Hindlimb muscle (tissue), 1 donor: Measurements from ENCODE around the gene TSR3. TPM values are rescaled to one million over a fixed set of nuclear protein-coding genes. Genes with fewer than 3 reads are reported as not detected.

Experiments
- DNase-seq: peaks from one replicate; pipeline ENCODE4 v3.0.0-alpha.2; 2013
- polyA plus RNA-seq: library from polyadenylated mRNA; unstranded; fragments of 120-200 nt; gene quantifications from one replicate; pipeline ENCODE4 v1.2.1, GENCODE V29; 2013; ENCODE audit not compliant: insufficient read length

TSR3 gene
- 59.2 TPM for polyA plus RNA-seq

DNA sequence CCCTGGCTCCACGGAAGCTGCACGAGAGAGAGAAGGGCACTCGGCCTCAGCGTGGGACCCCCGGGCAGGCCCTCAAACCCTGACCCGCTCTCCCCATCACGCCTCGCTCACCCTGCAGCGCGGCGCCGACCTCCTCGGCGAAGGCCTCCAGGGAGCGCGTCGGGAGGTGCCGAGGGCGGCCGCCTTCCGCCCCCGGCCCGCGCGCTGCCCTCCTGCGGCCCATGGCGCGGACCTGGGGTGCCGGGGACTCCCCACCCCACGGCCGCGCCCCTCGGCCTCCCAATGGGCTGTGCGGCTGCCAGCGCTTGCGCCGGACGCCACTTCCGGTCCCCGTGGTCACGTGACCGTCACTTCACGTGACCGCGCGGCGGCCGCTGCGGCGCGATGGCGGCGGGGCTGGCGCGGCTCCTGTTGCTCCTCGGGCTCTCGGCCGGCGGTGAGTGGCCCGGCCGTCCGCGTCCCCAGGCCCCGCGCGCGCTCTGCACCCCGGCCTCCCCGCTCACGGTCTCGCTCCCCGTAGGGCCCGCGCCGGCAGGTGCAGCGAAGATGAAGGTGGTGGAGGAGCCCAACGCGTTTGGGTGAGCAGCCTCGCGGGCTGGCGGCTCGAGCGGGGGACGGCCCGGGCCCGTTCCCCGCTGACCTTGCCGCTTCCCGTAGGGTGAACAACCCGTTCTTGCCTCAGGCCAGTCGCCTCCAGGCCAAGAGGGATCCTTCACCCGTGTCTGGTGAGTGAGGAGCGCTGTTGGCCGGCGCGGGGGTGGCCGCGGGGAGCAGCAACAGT lies at the start of gene TSR3, which contains the start of gene GNPTG:
TSS of gene TSR3 (minus strand) at position 297 of the 781 bp plus-strand sequence. CDS start at position 223, 74 bp downstream.
TSS of gene GNPTG (plus strand) at position 350 of the 781 bp plus-strand sequence. CDS start at position 385, 35 bp downstream.
- peak; percentile 93 for DNase-seq

DNA sequence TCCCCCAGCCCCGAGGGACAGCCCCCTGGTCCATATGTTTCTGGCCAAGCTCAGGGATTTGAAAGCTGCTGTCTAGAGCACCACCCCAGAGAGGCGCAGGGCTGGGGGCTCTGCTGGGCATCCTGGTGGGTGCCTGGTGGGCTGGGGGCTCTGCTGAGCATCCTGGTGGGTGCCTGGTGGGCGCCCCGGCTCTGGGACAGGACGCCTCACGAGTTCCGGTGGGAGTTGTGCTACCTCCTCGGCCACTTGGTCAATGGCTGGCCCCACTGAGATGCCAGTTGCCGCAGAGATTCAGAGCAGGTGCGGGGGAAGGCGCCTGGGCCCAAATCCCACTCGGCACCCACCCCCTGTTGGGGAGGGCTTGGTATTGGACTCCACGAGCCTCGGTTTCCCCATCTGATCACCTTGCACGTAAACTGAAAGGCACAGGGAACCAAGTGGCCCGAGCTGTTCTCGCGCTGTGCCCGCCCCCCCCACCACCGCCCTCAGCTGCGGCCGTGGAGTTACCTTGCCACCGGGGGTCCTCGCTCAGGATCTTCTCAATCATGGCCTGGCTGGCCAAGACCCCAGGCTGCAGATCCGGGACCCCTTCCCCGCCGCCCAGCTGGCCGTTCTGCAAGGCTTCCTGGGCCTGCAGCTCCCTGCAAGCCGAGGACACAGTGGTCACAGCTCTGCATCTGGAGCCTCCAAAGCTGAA lies 49.5 kb upstream of the TSR3 start:
- no peak for DNase-seq

DNA sequence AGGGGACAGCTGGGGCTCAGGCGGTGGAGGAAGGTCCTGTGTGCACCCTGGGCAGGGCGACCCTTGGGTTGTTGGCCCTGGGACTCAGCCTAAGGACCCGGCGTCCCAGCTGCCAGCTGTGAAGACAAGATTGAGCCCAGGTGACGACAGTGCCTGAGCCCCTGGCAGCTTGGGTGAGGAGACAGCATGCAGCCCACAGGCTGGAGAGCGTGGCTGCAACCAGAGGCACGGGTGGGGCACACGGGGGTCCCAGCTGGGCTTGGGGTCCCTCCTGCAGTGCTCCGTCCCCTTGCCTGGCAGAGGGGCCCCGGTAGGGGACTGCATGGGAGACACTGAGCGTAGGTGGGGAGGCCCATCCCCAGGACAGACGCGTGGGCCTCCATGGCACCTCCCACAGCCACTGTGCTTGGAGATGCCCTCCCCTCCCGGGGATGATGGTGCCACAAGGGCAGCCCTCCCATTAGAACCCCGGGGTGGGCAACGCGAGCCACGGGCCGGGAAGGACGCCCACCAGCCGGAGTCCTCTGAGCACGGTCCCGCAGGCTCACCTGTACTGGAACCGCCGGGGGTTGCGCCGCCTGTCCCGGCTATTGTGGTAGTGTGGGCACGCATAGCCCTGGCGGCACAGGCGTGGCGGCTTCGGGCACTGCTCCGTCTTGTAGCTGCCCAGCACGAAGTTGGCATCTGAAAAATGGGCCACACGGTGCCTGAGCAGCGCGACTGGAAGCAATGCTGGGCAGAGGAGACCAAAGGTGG lies 47.3 kb upstream of the TSR3 start:
- no peak for DNase-seq

DNA sequence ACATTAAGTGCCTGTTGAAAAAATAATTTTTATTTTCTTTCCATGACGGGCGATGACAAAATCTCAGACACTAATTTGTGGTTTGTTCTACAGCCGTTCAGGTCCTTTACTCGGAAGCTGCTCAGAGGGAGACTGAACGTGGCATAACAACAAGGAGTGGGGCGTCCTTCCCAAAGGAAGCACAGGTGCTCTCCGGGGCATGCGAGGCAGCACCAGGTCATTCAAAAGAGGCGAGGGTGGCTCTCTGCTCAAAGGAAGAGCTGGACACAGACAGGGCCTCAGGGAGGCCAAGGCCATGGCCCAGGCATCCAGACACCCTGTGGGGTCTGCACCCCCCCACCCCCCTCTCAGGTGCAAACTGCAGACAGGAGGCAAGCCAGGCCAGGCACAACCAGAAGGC lies 46.7 kb upstream of the TSR3 start:
- no peak for DNase-seq

DNA sequence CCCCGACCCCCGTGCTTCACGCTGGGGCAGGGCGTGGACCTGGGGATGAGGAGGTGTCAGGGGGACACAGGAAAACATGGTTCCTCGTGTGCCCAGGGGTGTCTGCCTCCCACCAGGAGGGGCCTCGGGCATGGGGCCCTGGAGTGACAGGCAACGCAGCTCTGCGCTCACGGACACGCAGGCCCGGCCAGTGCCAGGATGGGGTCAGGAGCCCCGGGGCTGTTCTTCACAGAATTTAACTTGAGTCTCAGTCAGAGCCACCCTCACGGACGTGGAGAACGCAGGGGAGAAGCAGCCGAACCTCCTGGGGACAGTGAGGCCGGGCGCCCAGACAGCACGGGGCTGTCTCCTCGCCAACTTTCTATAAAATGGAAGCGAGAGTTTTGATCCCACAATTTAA lies 46.1 kb upstream of the TSR3 start:
- no peak for DNase-seq

DNA sequence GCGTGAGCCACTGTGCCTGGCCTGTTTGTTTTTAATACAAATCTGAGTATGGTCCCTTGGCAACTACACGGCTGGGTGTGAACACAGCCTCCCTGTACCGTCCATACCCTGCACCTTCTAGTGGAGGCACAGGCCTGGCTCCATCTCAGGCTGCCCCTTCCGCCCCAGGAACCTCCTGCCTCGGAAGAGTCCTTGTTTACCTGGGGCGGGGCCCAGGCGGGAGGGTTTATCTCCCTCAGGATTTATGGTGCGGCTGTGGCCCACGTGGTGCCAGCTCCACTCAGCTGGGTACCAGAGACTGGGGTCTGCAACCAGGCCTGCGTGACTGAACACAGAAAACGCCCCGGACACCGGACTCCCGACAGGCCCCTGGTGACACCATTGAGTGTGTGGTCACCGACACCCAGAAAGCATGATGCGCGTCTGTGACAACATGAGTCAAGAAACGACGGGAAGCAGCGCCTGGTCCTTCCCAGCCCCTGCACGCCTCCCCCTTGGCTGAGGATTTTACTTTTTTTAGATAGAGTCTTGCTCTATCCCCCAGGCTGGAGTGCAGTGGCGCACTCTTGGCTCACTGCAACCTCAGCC lies 43.9 kb upstream of the TSR3 start:
- no peak for DNase-seq

DNA sequence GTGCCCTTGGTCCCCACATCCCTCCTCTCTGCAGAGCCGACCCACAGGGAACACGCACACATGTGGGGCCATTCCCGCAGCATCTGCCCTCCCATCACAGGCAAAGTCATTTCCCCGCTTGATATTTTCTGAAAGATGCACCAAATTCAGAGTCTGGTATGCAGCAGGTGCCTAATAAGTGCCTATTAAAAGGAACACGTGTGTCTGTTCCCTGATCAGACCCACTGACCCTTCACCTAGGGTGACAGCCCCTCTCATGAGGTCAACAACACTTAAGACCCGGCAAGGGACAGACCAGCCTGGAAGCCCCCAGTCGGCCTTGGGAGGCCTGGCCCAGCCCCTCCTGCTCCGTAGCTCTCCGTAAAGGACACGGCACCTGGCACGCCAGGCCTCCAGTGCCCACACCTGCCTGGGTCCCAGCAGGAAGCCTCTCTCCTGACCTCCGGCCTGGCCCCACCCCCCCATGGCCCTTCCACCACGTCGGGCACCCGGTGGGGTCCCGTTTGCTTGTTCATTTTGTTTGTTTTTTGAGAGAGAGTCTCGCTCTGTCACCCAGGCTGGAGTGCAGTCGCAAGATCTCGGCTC lies 42.8 kb upstream of the TSR3 start:
- DNase-seq = no peak

DNA sequence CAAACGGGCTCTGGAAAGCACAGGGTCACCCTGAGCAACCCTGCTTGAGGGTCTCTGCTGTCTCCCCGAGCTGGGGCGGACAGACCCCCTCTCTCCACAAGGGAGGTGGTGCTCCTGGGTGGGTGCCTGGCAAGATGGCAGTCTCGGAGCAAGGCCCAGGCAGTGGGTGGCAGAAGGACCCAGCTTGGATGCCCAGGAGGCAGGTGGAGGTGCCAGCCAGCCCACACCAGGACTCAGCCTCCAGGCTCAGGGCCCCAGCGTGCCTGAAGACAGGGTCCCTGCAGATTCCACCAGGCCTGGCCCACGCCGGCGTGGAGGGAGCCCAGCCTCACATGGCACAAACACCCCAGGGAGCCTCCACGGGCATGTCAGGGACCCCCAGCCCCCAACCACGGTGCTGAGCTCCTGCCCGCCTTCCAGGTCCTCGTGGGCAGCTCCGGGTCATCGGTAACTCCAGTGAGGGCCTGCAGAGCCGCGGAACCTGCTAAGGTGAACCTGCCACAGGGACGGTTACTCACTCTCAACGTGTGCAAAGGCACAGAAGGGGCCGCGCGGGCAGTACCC lies 42.0 kb upstream of the TSR3 start:
- DNase-seq = no peak

DNA sequence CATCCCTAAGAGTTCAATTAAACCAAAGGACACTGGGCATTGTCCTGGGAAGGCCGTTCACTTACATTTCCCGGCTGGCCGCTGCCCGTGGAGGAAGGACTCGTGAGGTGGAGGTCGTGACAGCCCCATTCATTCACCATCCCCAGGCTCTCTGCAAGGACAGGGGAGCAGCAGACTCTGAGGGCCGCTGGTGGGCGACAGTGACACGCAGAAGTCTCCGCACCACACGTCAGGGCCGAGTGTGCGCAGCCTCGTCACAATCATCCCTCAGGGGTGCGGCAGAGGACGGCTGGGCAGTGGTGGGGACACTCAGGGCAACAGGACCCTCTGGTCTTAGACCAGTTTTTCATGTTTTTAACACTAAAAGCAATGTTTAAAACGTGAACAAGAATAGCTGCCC lies 41.1 kb upstream of the TSR3 start:
- no peak for DNase-seq

DNA sequence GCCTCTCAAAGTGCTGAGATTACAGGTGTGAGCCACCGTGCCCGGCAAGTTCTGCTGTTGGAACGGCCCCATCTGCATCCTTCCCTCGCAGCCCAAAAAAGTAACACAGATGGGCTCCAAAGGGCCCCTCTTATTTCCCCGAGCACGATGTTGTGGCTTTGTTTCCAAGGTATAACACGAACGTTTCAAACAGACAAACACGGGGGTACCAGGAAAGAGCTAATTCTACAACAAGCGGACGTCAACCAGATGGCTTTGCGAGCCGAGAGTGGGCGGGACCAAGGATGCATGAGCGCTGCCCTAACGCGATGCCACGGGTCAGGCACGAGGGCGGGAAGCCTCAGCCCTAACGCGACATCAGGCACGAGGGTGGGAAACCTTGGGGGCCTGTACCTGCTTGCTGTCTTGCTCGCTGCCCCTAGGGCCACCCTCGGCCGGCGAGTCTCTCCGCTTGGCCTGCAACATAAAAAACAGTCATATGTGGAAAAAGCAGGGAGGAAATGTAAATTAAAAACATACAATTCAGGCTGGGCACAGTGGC lies 38.6 kb upstream of the TSR3 start:
- no peak for DNase-seq

DNA sequence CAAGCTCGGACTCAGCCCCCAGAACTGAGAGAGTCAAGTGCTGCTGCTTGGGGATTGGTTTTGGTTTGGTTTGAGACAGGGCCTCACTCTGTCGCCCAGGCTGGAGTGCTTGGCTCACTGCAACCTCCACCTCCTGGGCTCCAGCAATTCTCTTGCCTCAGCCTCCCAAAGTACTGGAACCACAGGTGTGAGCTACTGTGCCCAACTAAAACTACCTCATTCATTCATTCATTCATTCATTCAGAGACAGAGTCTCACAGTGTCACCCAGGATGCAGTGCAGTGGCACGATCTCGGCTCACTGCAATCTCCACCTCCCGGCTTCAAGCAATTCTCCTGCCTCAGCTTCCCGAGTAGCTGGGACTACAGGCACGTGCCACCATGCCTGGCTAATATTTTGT lies 38.1 kb upstream of the TSR3 start:
- no peak for DNase-seq

DNA sequence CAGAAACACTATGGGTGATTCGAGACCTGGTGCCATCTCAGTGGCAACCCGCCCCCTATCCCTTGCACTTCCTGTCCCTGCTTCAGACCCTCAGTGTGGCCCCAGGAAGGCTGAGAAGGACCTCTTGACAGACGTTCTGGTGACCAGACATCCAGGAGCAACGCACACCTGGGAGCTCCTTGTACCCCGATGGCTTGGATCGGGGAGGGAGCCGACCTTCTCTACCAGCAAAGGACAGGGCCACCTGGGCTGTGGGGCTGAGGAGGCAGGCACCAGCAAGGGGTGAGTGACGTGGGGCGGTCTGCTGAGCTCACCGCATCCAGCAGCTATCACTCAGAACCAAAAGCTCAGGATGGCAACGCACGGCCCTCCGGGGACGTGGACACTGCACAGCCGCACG lies 35.7 kb upstream of the TSR3 start:
- no peak for DNase-seq

DNA sequence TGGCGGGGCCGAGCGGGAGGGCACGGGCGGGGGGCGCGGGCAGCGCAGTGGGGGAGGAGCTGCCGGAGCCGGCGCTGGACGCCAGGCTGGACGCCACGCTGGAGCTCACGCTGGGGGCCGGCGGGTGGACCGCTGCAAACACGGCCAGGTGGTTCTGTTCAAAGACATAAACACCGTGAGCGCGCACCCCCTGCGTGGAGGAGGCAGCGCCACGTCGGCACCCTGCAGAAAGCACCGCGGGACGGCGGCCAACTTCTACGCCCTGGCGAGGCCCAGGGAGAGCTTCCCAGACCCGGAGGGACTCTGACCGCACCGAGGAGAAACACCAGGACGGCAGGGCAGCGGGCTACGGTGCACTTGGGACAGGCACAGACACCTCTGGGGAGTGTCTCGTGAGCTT lies 33.6 kb upstream of the TSR3 start:
- DNase-seq = no peak

DNA sequence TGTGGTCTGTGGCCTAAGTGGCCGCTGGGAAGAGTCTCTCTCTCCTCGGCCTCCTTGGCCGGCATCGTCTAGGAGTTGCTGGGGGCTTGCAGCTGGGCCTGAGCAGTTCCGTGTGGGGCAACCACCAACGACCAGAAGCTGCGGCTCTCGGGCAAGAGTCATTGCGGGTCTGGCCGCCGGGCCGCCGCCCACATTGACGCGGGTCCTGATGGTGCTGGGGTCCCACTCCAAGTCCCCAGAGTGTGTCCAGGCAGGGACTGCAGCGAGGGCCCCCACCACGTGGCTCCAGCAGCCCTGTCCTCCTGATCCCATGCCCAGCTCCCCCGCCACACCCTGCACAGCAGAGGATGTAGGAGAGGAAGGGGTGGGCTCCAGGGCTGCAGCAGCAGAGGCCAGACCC lies 31.9 kb upstream of the TSR3 start:
- DNase-seq = no peak

DNA sequence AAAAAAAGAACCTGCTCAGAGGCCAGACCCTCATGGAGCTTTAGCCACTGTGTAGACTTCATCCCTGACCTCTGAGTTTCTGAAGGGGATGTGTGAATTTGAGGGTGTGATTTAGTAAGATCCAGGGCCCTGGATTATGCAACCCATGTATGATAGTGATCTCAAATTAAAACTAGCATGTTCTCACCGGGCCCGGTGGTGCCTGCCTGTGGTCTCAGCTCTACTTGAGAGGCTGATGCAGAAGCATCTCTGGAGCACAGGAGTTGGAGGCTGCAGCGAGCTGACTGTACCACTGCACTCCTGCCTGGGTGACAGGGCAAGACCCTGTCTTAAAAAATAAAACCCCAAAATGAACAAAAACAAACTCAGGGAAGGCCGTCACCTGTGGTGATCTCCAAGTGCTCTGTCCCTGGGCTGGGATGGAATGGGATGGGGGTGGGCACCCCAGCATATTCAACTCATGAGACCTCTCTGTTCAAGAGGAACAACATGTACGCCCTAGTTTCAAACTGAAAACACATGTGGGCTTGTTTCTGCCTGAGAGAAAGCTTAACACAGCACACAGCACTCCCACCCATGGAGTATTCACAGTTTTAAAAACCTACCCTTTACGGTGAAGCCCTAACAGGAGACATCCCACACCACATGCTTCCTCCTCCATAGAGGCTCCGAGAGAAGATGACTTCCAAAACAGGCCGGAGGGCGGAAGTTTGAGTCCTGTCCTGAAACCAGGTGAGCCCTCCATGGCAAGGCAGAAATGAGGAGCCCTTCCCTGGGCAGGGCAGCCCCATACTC lies 30.1 kb upstream of the TSR3 start:
- DNase-seq = no peak

DNA sequence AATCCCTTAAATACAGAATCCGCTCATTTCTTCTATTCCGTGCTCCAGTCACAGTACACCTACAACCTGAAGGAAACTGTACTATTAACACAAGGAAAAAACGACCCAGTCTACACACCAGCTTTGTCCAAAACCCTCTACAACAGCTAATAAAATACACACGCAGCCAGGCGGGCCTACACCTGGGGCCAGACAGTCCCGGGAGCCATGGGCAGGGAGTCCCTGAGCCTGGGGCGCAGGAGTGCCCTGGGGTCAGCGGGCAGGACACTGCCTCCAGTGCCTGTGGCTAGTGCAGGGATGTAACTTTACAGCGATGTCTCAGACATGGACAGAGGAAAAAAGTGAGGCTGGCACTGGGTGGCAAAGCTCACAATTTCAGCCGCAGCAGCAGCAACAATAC lies 28.5 kb upstream of the TSR3 start:
- no peak for DNase-seq

DNA sequence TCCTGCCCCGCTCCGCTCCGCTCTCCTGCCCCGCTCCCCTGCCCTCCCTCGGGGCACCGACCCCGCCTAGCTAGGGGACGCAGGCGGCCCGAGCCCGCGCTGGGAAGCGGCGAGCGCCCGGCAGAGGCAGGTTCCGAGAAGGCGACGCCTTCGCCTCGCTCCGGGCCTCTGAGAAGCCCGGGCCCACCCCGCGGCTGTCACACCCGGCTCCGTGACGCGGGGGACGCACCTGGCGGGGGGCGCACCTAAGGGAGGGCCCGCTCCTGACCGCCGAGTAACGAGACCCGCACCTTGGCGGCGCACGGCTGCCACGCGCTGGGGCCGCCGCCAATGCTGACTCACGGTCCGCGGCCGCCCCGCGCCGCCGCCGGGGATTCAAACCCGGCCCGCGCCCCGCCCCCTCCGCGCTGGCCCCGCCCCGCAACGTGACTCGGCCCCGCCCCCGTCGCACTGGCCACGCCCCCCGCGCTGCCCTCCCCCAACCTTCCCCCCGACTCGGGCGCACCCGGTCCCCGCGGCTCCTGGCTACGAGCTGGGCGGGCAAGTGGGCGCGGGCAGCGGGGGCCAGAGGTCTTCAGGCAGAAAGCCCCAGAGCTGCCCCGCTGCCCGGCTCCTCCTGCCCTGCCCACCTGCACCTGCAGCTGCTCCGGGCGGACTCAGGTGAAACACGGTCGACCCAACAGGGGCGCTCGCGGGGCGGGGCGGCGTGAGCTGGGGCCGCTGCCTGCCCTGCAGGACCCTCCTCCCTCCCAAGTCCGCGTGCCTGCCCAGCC lies 27.8 kb upstream of the TSR3 start:
- DNase-seq = peak; percentile 31

DNA sequence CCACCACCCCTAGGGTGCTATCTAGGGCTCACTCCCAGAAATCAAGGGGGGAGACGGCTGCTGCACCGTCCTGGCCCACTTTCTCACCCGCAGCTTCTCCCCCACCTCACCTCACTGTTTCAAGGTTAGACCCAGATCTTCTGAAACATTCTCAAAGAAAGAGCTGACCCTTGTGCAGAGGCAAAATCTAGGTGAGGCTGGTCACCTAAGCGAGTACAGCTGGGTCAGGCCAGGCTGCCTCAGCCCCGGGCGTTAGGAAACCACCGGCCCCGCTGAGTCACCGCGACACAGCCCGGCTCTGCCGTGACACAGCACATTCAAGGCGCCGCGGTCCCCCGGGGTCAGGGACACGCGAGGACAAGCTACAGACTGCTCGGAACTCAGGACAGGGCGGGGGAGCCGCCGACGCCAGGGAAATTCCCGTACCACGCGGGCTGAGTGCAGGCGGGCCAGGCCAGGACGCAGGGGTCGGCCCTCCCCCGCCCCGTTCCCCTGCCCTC lies 27.2 kb upstream of the TSR3 start:
- peak; percentile 56 for DNase-seq

DNA sequence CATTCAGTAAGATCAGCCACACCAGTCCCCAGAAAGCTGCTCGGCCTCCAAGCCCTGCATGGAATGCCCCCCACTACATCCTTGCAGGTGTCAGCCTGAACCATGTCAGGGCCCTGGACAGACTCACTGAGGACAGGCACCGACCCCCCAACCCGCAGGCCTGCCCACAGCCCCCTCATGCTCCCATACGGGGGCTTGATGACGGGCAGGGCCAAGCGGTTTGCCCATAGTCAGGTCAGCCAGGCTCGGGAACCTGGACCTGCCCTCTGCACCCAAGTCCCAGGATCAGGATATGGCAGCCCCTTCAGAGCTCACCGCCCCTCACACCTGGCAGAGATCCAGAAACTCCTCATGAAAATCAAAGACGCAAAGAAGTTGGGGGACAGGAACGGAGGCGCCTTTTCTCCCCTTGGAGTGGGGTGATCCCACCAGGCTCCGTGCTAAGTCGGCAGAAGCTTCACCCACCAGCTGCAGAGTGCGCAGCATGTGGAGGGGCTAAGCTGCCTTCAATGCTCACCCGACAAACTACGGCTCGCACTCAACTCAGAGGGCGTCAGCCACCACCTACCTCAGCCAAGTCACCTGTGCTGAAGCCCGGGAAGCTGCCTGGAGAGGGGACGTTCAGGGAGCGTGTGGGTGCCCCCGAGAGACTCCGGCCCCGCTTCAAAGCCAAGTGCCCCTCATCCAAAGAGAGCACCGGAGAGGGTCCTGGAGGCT lies 26.6 kb upstream of the TSR3 start:
- DNase-seq = no peak
